Stimulated activated CD4-positive, alpha-beta T cell treated with anti-CD3 and anti-CD28 coated beads, TNF-alpha, amount 100 ng/mL, for 4 hours (primary cell): ENCODE measurements around the gene DGKD.
"Not testable (repeated sequence)": the region's sequence is repeated elsewhere in the genome, so short reads cannot be mapped to it uniquely, and the experiment has no call there.

Source experiments
- DNase-seq, 3 experiments: peaks; one replicate each; pipeline ENCODE4 v3.0.0-alpha.2; 2020; ENCODE audit warnings: low read depth in 3 of 3

The DGKD gene, protein sequence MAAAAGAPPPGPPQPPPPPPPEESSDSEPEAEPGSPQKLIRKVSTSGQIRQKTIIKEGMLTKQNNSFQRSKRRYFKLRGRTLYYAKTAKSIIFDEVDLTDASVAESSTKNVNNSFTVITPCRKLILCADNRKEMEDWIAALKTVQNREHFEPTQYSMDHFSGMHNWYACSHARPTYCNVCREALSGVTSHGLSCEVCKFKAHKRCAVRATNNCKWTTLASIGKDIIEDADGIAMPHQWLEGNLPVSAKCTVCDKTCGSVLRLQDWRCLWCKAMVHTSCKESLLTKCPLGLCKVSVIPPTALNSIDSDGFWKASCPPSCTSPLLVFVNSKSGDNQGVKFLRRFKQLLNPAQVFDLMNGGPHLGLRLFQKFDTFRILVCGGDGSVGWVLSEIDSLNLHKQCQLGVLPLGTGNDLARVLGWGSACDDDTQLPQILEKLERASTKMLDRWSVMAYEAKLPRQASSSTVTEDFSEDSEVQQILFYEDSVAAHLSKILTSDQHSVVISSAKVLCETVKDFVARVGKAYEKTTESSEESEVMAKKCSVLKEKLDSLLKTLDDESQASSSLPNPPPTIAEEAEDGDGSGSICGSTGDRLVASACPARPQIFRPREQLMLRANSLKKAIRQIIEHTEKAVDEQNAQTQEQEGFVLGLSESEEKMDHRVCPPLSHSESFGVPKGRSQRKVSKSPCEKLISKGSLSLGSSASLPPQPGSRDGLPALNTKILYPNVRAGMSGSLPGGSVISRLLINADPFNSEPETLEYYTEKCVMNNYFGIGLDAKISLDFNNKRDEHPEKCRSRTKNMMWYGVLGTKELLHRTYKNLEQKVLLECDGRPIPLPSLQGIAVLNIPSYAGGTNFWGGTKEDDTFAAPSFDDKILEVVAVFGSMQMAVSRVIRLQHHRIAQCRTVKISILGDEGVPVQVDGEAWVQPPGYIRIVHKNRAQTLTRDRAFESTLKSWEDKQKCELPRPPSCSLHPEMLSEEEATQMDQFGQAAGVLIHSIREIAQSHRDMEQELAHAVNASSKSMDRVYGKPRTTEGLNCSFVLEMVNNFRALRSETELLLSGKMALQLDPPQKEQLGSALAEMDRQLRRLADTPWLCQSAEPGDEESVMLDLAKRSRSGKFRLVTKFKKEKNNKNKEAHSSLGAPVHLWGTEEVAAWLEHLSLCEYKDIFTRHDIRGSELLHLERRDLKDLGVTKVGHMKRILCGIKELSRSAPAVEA

GRCh38 chr2:233353769-233354499, at the start of gene DGKD:
DGKD (plus strand) TSS chr2:233354494; CDS start chr2:233354519, 25 bp downstream.
- DNase-seq = peak; percentile 58 to 69 (median 64)

- no peak for DNase-seq
Observed at GRCh38 chr2:233307565-233307964, 46.7 kb upstream of the DGKD start, which contains the start of gene SAG. SAG (plus strand) TSS chr2:233307816; CDS start chr2:233309190, 1,374 bp downstream.

- DNase-seq = no peak
Observed at GRCh38 chr2:233311241-233311926, 42.9 kb upstream of the DGKD start.

GRCh38 chr2:233312874-233313273, 41.4 kb upstream of the DGKD start:
- DNase-seq = no peak

DNA sequence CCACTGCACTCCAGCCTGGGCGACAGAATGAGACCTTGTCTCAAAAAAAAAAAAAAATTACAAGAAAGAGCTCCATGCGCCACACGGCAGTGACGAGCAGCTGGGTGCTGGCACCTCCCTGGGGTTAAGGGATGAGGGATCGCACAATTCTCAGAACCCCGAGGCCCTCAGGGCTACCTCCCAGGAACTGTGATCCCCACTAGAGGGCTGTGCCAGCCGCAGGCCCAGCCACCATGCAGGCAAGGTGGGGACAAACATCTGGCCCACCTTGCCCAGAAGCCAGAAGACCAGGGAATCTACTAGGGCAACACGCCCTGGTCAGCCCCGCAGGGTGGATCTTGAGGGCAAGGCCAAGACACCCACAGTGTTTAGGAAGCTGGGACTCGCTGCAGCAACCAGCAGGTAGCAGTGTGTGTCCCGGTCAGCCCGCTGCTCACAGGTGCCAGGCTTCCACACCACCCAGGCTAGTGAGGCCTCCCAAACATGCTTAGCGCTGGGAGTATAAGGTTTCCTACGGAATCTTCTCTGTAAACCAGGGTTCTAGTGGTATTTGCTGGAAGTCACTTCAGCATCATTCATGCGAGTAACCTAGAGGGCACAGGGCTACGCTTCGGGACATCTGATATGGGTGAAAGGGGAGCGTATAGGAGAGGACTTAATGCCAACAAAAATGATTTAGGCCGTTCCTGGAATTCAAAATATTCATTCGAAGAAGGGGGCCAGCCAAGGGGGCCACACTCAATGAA, 39.9 kb upstream of the DGKD start:
- DNase-seq = no peak

DNA sequence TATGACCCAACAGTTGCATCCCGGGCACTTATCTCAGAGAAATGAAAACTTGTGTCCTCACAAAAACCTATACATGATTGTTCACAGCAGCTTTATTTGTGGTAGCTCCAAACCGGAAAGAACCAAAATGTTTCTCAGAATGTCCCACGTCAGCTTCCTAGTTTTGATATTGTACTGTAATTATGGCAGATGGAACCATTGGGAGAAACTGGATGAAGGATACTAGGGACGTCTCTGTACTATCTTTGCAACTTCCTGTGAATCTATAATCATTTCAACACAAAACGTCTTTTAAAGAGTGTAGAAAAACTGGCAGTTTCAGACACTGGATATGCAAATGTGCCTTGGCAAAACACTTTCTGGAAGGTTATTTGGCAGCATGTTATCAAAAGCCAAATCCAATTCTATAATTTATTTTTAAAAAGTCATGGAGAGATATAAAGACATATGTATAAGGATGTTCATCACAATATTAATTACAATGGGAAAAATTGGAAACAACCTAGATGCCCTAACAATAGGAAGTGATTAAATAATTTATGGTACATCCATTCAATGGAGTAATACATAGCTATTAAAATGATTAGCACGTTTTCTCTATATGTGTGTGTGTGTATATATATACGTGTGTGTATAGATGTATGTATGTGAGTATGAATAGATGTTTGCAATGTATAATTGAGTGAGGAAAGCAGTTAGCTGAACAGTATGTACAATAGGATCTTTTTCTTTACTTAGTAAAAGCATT, 36.9 kb upstream of the DGKD start:
- DNase-seq = no peak

GRCh38 chr2:233319256-233319655, 35.0 kb upstream of the DGKD start:
- no peak for DNase-seq

DNA sequence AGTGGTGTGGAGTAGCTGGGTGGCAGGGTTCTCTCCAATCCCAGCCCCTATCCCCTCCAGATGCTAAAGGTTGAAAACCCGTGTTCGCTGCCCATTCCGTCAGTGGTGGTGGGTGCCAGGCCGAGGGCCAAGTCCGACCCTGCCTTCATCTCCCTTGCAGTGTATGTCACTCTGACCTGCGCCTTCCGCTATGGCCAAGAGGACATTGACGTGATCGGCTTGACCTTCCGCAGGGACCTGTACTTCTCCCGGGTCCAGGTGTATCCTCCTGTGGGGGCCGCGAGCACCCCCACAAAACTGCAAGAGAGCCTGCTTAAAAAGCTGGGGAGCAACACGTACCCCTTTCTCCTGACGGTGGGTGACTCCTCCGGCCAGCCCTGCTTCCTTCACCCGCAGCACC, 33.8 kb upstream of the DGKD start:
- DNase-seq = no peak

GRCh38 chr2:233321166-233321565, 33.1 kb upstream of the DGKD start:
- DNase-seq = no peak

DNA sequence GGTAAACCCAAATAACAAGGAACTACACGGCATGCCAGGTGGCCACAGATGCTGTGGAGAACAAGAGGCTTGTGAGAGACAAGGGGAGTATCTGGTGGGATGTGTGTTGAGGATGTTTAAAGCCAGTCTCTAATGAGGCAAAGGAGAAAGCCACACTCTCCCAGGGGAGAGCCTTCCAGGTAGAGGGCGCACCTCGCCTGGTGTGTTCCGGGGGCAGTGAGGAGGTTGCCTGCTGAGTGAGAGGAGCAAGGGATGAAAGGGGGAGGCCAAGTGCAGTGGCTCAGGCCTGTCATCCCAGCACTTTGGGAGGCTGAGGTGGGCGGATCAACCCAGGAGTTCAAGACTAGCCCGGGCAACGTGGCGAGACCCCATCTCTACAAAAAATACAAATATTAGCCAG, 30.4 kb upstream of the DGKD start:
- no peak for DNase-seq

- no peak for DNase-seq
Observed at GRCh38 chr2:233325256-233325655, 29.0 kb upstream of the DGKD start.

- no peak for DNase-seq
Observed at GRCh38 chr2:233325814-233326213, 28.5 kb upstream of the DGKD start.

DNA sequence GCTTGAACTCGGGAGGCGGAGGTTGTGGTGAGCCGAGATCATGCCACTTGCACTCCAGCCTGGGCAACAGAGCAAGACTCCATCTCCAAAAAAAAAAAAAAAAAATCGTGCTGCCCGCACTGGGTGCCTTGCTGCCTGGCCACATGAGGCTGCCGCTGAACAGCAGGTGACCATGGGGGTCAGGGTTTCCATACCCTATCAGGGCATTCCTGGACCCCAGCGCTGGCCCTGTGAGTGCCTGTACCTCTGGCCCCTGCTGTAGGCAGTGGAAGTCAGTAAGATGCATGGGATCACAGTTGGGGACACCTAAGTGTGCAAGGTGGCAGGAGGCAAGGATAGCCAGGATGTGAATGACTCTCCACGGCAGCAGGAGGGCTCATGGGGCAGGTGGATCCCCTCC, 27.8 kb upstream of the DGKD start:
- DNase-seq = no peak

DNA sequence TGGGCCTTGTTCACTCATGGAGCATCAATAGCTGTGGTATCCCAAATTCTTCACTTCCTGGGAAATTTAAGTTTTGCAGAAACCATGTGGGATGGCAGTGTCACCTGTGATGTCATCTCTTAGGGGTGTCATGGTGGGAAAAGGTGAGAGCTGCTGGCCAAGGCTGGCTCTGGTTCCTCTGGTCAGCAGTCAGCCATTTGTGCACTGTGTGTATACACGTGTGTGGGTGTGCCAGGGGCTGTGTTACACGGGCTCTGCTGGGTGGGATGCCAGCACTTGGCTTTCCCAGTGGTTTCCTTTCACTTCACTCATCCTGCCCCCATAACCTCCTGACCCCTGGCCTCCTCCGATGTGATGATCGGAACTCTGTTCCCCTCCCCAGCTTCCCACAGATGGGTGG, 25.4 kb upstream of the DGKD start:
- DNase-seq = no peak

GRCh38 chr2:233329489-233330135, 24.7 kb upstream of the DGKD start:
- DNase-seq = no peak

- peak in 2 of 3 experiments; percentile 52 to 65 for DNase-seq
Observed at GRCh38 chr2:233331536-233331935, 22.8 kb upstream of the DGKD start.

GRCh38 chr2:233332125-233332524, 22.2 kb upstream of the DGKD start:
- no peak for DNase-seq

DNA sequence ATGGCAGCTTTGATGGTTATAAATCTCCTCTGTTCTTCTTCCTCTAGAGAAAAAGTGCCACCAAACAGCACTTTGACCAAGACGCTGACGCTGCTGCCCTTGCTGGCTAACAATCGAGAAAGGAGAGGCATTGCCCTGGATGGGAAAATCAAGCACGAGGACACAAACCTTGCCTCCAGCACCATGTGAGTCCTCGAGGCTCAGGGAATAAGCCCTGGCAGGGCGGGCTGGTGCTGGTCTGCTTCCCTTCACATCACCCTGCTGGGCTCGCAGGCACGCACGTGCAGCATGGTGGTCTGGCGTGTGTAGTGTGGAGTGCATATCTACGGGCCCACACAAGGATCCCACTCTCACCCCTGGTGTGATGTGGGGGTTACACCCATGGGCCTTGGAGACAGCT, 19.4 kb upstream of the DGKD start:
- no peak for DNase-seq

- DNase-seq = not testable (repeated sequence)
Observed at GRCh38 chr2:233336091-233336490, 18.2 kb upstream of the DGKD start.
